ENCODE measurements around the gene POMC.
"Not testable (repeated sequence)": the region's sequence is repeated elsewhere in the genome, so short reads cannot be mapped to it uniquely, and the experiment has no call there.

The POMC gene

DNA sequence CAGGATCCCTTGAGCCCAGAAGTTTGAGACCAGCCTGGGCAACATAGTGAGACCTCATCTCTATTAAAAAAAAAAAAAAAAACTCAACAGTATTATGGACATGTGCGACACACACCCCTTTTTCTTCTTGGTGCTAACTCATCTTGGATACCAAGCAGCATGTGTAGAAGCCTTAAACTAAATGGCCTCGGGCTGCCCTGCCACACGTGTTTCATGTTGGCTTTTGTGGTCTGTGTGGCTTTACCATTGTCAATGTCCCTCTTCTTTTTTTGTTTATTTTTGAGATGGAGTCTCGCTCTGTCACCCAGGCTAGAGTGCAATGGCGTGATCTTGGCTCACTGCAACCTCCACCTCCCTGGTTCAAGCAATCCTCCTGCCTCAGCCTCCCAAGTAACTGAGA is 17.4 kb downstream of the POMC start:
- H3K4me3 ChIP-seq (ENCODE audit: low read length); H3K36me3 ChIP-seq (ENCODE audit: control insufficient read depth, insufficient read depth, low read length); H3K9ac ChIP-seq (ENCODE audit: low read length); H3K27me3 ChIP-seq (ENCODE audit: control insufficient read depth, insufficient read depth, low read length); H3K4me1 ChIP-seq (ENCODE audit: control insufficient read depth, insufficient read depth, low read length); H3K27ac ChIP-seq (ENCODE audit: low read depth, low read length): not testable (repeated sequence)

GRCh38 chr2:25149646-25150045 is 18.7 kb downstream of the POMC start:
- H3K4me1 ChIP-seq (ENCODE audit: control insufficient read depth, insufficient read depth, low read length): no peaks in the 10 kb centered on the region
- H3K36me3 ChIP-seq (ENCODE audit: control insufficient read depth, insufficient read depth, low read length): no peaks in the 10 kb centered on the region
- H3K27me3 ChIP-seq (ENCODE audit: control insufficient read depth, insufficient read depth, low read length): no peaks in the 10 kb centered on the region
- no peak overlapping the region for H3K9ac ChIP-seq (ENCODE audit: low read length)
- no peak overlapping the region for H3K27ac ChIP-seq (ENCODE audit: low read depth, low read length)
- H3K4me3 ChIP-seq (ENCODE audit: low read length): no peak overlapping the region

GRCh38 chr2:25146896-25147295 is 21.5 kb downstream of the POMC start:
- Histone ChIP-seq H3K27me3 (ENCODE audit: control insufficient read depth, insufficient read depth, low read length) (no peaks in the 10 kb centered on the region), H3K36me3 (ENCODE audit: control insufficient read depth, insufficient read depth, low read length) (no peaks in the 10 kb centered on the region), H3K9ac (ENCODE audit: low read length) (no peak overlapping the region), H3K27ac (ENCODE audit: low read depth, low read length) (no peak overlapping the region), H3K4me3 (ENCODE audit: low read length) (no peak overlapping the region), H3K4me1 (ENCODE audit: control insufficient read depth, insufficient read depth, low read length) (no peaks in the 10 kb centered on the region)

DNA sequence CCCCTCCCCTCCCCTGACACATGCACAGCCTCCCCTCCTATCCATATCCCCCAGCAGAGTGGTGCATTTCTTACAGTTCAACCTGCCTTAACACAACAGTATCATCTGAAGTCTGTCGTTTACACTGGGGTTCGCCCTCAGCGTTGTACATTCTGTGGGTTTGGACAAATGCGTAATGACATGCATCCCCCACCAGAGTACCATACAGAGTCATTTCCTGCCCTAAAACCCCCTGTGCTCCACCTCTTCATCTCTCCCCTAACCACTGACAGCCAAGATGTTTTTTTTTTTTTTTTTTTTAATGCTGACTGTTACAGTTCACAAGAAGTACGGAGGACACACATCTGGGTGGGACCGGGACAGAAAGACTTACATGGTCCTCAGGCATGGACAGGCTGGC is 22.6 kb downstream of the POMC start:
- Histone ChIP-seq H3K27ac (ENCODE audit: low read depth, low read length) (no peak overlapping the region), H3K36me3 (ENCODE audit: control insufficient read depth, insufficient read depth, low read length) (no peaks in the 10 kb centered on the region), H3K4me1 (ENCODE audit: control insufficient read depth, insufficient read depth, low read length) (no peaks in the 10 kb centered on the region)

DNA sequence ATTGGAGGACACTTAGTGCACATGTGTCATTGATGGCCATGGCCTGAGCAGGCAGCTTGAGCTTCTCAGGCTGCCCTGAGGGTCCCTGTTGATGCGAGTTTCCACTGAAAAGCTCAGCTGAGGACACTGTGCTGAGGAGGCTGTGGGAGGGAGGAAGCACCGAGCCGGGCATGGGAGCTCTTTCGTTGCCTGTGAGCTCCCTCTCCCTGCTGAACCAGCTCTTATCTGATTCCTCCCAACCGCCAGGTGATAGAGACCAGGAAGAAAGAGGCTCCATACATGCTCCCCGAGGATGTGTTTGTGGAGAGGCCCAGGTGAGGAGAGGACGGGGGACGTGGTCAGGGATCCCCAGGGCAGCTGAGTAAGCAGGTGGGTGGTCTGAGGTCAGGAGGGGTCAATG is 27.3 kb downstream of the POMC start:
- Histone ChIP-seq H3K27me3 (ENCODE audit: control insufficient read depth, insufficient read depth, low read length) (no peaks in the 10 kb centered on the region), H3K4me3 (ENCODE audit: low read length) (no peak overlapping the region), H3K27ac (ENCODE audit: low read depth, low read length) (no peak overlapping the region), H3K9ac (ENCODE audit: low read length) (no peak overlapping the region), H3K36me3 (ENCODE audit: control insufficient read depth, insufficient read depth, low read length) (no peaks in the 10 kb centered on the region), H3K4me1 (ENCODE audit: control insufficient read depth, insufficient read depth, low read length) (no peaks in the 10 kb centered on the region)

More for the DNA sequence above, 22.6 kb downstream of the POMC start:
- H3K9ac ChIP-seq (ENCODE audit: low read length): no peak overlapping the region
- no peaks in the 10 kb centered on the region for H3K27me3 ChIP-seq (ENCODE audit: control insufficient read depth, insufficient read depth, low read length)
- H3K4me3 ChIP-seq (ENCODE audit: low read length): no peak overlapping the region

DNA sequence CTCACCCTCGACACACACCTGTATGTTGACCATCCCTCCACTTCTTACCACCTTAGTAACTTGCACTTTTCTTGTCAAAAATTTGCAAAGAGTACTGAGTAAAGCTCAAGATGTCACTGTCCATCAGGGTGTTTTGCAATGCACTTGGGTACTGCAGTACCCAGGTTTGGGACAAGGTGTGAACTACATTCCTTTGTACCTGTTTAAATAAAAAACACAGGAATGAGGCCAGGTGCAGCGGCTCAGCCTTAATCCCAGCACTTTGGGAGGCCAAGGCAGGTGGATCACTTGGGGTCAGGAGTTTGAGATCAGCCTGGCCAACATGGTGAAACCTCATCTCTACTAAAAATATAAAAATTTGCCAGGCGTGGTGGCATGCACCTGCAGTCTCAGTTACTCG is 27.8 kb downstream of the POMC start:
- H3K4me1 ChIP-seq (ENCODE audit: control insufficient read depth, insufficient read depth, low read length); H3K9ac ChIP-seq (ENCODE audit: low read length); H3K27me3 ChIP-seq (ENCODE audit: control insufficient read depth, insufficient read depth, low read length); H3K36me3 ChIP-seq (ENCODE audit: control insufficient read depth, insufficient read depth, low read length); H3K4me3 ChIP-seq (ENCODE audit: low read length); H3K27ac ChIP-seq (ENCODE audit: low read depth, low read length): not testable (repeated sequence)

GRCh38 chr2:25132693-25133092 is 35.7 kb downstream of the POMC start:
- H3K27me3 ChIP-seq (ENCODE audit: control insufficient read depth, insufficient read depth, low read length): no peaks in the 10 kb centered on the region
- no peak overlapping the region for H3K27ac ChIP-seq (ENCODE audit: low read depth, low read length)
- no peak overlapping the region for H3K4me3 ChIP-seq (ENCODE audit: low read length)
- H3K4me1 ChIP-seq (ENCODE audit: control insufficient read depth, insufficient read depth, low read length): no peaks in the 10 kb centered on the region
- no peaks in the 10 kb centered on the region for H3K36me3 ChIP-seq (ENCODE audit: control insufficient read depth, insufficient read depth, low read length)
- H3K9ac ChIP-seq (ENCODE audit: low read length): no peak overlapping the region

GRCh38 chr2:25132299-25132635 is 36.1 kb downstream of the POMC start:
- H3K4me3 ChIP-seq (ENCODE audit: low read length): no peak overlapping the region

DNA sequence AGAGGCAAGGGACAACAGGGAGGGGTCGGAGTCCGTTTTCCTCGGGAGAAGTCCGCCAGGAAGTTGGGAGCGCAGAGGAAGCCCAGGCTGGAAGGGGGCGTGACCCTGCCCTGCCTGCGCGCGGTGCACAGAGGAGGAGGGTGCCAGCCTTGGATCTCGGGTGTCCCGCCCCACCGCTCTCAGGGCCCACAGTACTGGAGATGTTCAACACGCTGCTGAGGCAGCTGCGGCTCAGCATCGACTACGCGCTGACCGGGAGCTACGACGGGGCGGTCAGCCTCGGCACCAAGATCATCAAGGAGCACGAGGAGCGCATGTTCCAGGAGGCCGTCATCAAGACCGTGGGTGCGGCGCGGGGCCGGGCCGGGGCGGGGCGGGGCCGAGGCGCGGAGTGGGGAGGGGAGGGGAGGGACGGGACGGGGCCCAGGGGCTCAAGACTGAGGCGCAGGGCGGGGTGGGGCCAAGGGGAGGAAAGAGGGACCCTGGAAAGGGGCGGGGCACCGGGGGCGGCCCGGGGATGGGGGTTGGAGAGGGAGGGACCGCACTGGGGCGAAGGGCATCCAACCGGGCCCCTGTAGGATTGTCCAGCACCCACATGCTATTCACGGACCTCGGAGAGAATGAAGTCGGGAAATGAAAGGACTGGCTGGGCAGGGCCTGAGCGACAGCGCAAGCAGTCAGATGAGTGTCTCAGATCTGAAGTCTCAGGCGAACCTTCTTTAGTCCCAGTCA is 36.6 kb downstream of the POMC start:
- no peak overlapping the region for H3K27ac ChIP-seq (ENCODE audit: low read depth, low read length)
- peak overlapping the region; percentile 39 for H3K4me3 ChIP-seq (ENCODE audit: low read length)
- H3K4me1 ChIP-seq (ENCODE audit: control insufficient read depth, insufficient read depth, low read length): no peaks in the 10 kb centered on the region
- no peaks in the 10 kb centered on the region for H3K36me3 ChIP-seq (ENCODE audit: control insufficient read depth, insufficient read depth, low read length)
- H3K27me3 ChIP-seq (ENCODE audit: control insufficient read depth, insufficient read depth, low read length): no peaks in the 10 kb centered on the region
- no peak overlapping the region for H3K9ac ChIP-seq (ENCODE audit: low read length)

More at GRCh38 chr2:25132299-25132635, 36.1 kb downstream of the POMC start:
- Histone ChIP-seq H3K4me1 (ENCODE audit: control insufficient read depth, insufficient read depth, low read length) (no peaks in the 10 kb centered on the region), H3K36me3 (ENCODE audit: control insufficient read depth, insufficient read depth, low read length) (no peaks in the 10 kb centered on the region), H3K9ac (ENCODE audit: low read length) (no peak overlapping the region), H3K27me3 (ENCODE audit: control insufficient read depth, insufficient read depth, low read length) (no peaks in the 10 kb centered on the region), H3K27ac (ENCODE audit: low read depth, low read length) (no peak overlapping the region)

DNA sequence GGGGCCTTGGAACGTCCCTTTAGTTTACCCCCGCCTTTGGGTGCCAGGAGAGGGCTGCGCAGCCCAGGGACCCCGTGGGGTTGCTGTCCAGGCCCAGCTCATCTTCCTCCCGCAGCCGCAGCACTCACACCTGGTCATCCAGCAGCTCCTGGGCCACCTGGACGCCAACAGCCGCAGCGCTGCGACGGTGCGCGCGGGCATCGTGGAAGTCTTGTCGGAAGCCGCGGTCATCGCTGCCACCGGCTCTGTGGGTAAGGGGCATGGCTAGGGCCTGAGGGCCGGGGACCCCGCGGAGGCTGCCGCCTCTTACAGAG is 37.2 kb downstream of the POMC start:
- Histone ChIP-seq H3K9ac (ENCODE audit: low read length) (no peak overlapping the region), H3K4me3 (ENCODE audit: low read length) (no peak overlapping the region), H3K36me3 (ENCODE audit: control insufficient read depth, insufficient read depth, low read length) (no peaks in the 10 kb centered on the region), H3K27ac (ENCODE audit: low read depth, low read length) (no peak overlapping the region), H3K27me3 (ENCODE audit: control insufficient read depth, insufficient read depth, low read length) (no peaks in the 10 kb centered on the region), H3K4me1 (ENCODE audit: control insufficient read depth, insufficient read depth, low read length) (no peaks in the 10 kb centered on the region)

- H3K27ac ChIP-seq (ENCODE audit: low read depth, low read length): no peak overlapping the region
- H3K36me3 ChIP-seq (ENCODE audit: control insufficient read depth, insufficient read depth, low read length): no peaks in the 10 kb centered on the region
- H3K4me3 ChIP-seq (ENCODE audit: low read length): no peak overlapping the region
- H3K27me3 ChIP-seq (ENCODE audit: control insufficient read depth, insufficient read depth, low read length): no peaks in the 10 kb centered on the region
- H3K9ac ChIP-seq (ENCODE audit: low read length): no peak overlapping the region
- no peaks in the 10 kb centered on the region for H3K4me1 ChIP-seq (ENCODE audit: control insufficient read depth, insufficient read depth, low read length)
Observed at GRCh38 chr2:25129901-25130520, 38.4 kb downstream of the POMC start.

DNA sequence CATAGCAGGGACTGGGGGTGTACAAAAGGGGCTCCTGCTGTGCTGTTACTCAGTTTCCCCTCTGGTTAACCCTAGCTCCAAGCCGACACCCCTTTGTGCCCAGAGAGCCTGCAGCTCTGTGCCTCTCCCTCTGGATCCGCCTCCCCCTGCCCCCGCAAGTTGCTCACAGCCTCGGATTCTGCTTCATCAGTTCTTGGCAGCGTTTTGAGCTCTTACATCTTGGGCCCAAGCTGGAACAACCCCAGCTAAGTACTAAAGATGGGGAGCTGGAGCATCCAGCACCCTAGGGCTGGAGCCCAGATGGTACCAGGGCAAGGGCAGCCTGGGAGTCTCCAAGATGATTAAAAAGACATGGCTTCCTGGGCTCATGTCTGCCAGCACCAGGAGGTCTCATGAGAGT is 40.7 kb downstream of the POMC start:
- no peak overlapping the region for H3K4me3 ChIP-seq (ENCODE audit: low read length)
- no peak overlapping the region for H3K9ac ChIP-seq (ENCODE audit: low read length)
- no peaks in the 10 kb centered on the region for H3K36me3 ChIP-seq (ENCODE audit: control insufficient read depth, insufficient read depth, low read length)
- H3K4me1 ChIP-seq (ENCODE audit: control insufficient read depth, insufficient read depth, low read length): no peaks in the 10 kb centered on the region
- no peaks in the 10 kb centered on the region for H3K27me3 ChIP-seq (ENCODE audit: control insufficient read depth, insufficient read depth, low read length)
- H3K27ac ChIP-seq (ENCODE audit: low read depth, low read length): no peak overlapping the region

DNA sequence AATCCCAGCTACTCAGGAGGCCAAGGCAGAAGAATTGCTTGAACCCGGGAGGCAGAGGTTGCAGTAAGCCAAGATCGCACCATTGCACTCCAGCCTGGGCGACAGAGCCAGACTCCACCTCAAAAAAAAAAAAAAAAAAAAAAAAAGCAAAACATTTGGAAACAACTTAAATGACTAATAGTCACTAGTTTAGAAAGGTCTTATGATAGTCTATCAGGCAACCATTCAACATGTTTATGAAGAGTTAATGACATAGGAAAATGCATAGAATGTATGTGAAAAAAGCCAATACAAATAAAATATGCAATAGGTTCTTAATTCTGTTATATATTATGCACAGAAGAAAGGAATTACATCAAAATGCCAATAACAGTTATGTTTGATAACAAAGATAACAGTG is 41.3 kb downstream of the POMC start:
- H3K9ac ChIP-seq (ENCODE audit: low read length); H3K4me1 ChIP-seq (ENCODE audit: control insufficient read depth, insufficient read depth, low read length); H3K27me3 ChIP-seq (ENCODE audit: control insufficient read depth, insufficient read depth, low read length); H3K27ac ChIP-seq (ENCODE audit: low read depth, low read length); H3K36me3 ChIP-seq (ENCODE audit: control insufficient read depth, insufficient read depth, low read length); H3K4me3 ChIP-seq (ENCODE audit: low read length): not testable (repeated sequence)
